Peyer's patch (tissue), 4 donors: ENCODE results near the gene MYO3B.

Source experiments
- CTCF ChIP-seq, 6 experiments: fragments of 450-650 bp in 4 of 6; fragments of 200-600 bp in 2 of 6; sonication (generic) in 1 of 6; IDR thresholded peaks; one replicate each; pipeline ENCODE4 v1.5.1; 2017 to 2019; ENCODE audit warnings: antibody characterized with exemption in 6 of 6, mild to moderate bottlenecking in 3 of 6, moderate library complexity in 1 of 6
- POLR2A ChIP-seq, 2 donors: fragments of 450-650 bp; IDR thresholded peaks; one replicate each; pipeline ENCODE4 v1.5.1; 2017; ENCODE audit warnings: antibody characterized with exemption in 2 of 2, mild to moderate bottlenecking in 2 of 2, moderate library complexity in 2 of 2

GRCh38 chr2:170157025-170157684 lies 20.8 kb upstream of the MYO3B start:
- no peak for TF ChIP-seq CTCF (IDR thresholded peaks at IDR 0.05)
- TF ChIP-seq POLR2A (IDR thresholded peaks at IDR 0.05): no peak
